A549 (cell line): Measurements from ENCODE around the gene DCLRE1B. TPM values are rescaled to one million over a fixed set of nuclear protein-coding genes. Genes with fewer than 3 reads are reported as not detected.

Experiments
- ATAC-seq, 2 experiments: fragments of 200-7000 bp in 1 of 2; fragments of >200 bp in 1 of 2; cut with Nextera tagmentation in 1 of 2; cut with Tn5 transposase in 1 of 2; 3 replicates each; pipeline versions ENCODE4 v1.8.0 to v1.9.1; 2018 to 2020; ENCODE audit warnings: mild to moderate bottlenecking in 1 of 2, moderate library complexity in 1 of 2
- CTCF ChIA-PET: fragments of 300-600 bp; sonication (Branson Sonifier 250); formaldehyde crosslinking; extraction: SDS; loops from one replicate; lab custom pipeline; 2021; ENCODE audit warnings: antibody characterized with exemption, inconsistent platforms; lab: Yijun Ruan, JAX
- POLR2A ChIA-PET: fragments of 350-600 bp; formaldehyde crosslinking; extraction: SDS; loops from one replicate; lab custom pipeline; 2021; ENCODE audit warnings: antibody characterized with exemption, inconsistent platforms; lab: Yijun Ruan, JAX
- DNase-seq, 2 experiments: peaks; one replicate each; pipeline versions ENCODE4 v3.0.0 to v3.0.0-alpha.2; 2011 to 2016; ENCODE audit warnings: low read depth in 1 of 2, low spot score in 1 of 2
- FAIRE-seq: peaks from 2 replicates; lab custom pipeline; 2011; peaks lifted over from hg19 to GRCh38; lab: Jason Lieb, UNC
- H3K27ac ChIP-seq, 2 experiments: fragments of >200 bp; sonication (Bioruptor Twin); formaldehyde crosslinking; 3 replicates each; pipeline ENCODE4 v1.5.1; 2016 to 2017
- H3K4me1 ChIP-seq: fragments of >200 bp; sonication (Bioruptor Twin); formaldehyde crosslinking; 3 replicates; pipeline ENCODE4 v1.6.1; 2016
- H3K4me2 ChIP-seq: fragments of >200 bp; sonication (Bioruptor Twin); formaldehyde crosslinking; 3 replicates; pipeline ENCODE4 v1.6.1; 2016
- H3K4me3 ChIP-seq: fragments of >200 bp; sonication (Bioruptor Twin); formaldehyde crosslinking; 3 replicates; pipeline ENCODE4 v1.5.1; 2016
- H3K9me3 ChIP-seq: fragments of >200 bp; sonication (Bioruptor Twin); formaldehyde crosslinking; 3 replicates; pipeline ENCODE4 v1.6.1; 2016
- CHD2 ChIP-seq: fragments of 150-350 bp; IDR thresholded peaks from 2 replicates; pipeline ENCODE4 v1.6.1; 2014; ENCODE audit warnings: low read length; ENCODE audit not compliant: partially characterized antibody
- CHD4 ChIP-seq: fragments of 200-600 bp; sonication (generic); IDR thresholded peaks from 2 replicates; pipeline ENCODE4 v1.6.1; 2016; ENCODE audit warnings: antibody characterized with exemption, mild to moderate bottlenecking, borderline replicate concordance
- CTCF ChIP-seq: fragments of >200 bp; sonication (Bioruptor Twin); formaldehyde crosslinking; IDR thresholded peaks from 3 replicates; pipeline ENCODE4 v1.5.1; 2016
- EHMT2 ChIP-seq: fragments of 200-600 bp; sonication (generic); IDR thresholded peaks from 2 replicates; pipeline ENCODE4 v1.6.1; 2016; ENCODE audit warnings: antibody characterized with exemption, low read depth, mild to moderate bottlenecking, moderate library complexity
- ESRRA ChIP-seq: fragments of 150-350 bp; IDR thresholded peaks from 2 replicates; pipeline ENCODE4 v1.6.1; 2014; ENCODE audit warnings: mild to moderate bottlenecking, low read length, borderline replicate concordance
- GATA3 ChIP-seq: IDR thresholded peaks from 2 replicates; pipeline ENCODE4 v1.6.1; 2012; ENCODE audit warnings: borderline replicate concordance
- HES2 ChIP-seq: fragments of >200 bp; sonication (Bioruptor Twin); formaldehyde crosslinking; IDR thresholded peaks from 2 replicates; pipeline ENCODE4 v1.6.1; 2016
- HEYL ChIP-seq: fragments of 250-450 bp; sonication (Bioruptor Pico); IDR thresholded peaks from 2 replicates; pipeline ENCODE4 v1.8.0; 2021; ENCODE audit warnings: mild to moderate bottlenecking, moderate library complexity
- HMGXB4 ChIP-seq: fragments of 250-450 bp; sonication (Bioruptor Pico); IDR thresholded peaks from 2 replicates; pipeline ENCODE4 v1.5.0; 2021; ENCODE audit warnings: mild to moderate bottlenecking, moderate library complexity, borderline replicate concordance
- HOXA7 ChIP-seq: fragments of 250-450 bp; sonication (Bioruptor Pico); IDR thresholded peaks from 2 replicates; pipeline ENCODE4 v1.5.0; 2020; ENCODE audit warnings: mild to moderate bottlenecking, moderate library complexity
- KDM1A ChIP-seq: fragments of 200-600 bp; sonication (generic); IDR thresholded peaks from 2 replicates; pipeline ENCODE4 v1.6.1; 2016; ENCODE audit warnings: low read depth, mild to moderate bottlenecking
- KDM5A ChIP-seq: fragments of 200-600 bp; sonication (generic); IDR thresholded peaks from 2 replicates; pipeline ENCODE4 v1.6.1; 2016; ENCODE audit warnings: antibody characterized with exemption, mild to moderate bottlenecking
- NFE2L2 ChIP-seq: fragments of 150-350 bp; conservative IDR thresholded peaks from 2 replicates; pipeline ENCODE4 v1.6.1; 2014; ENCODE audit warnings: low read length
- NPAS2 ChIP-seq: fragments of 250-450 bp; sonication (Bioruptor Pico); IDR thresholded peaks from 2 replicates; pipeline ENCODE4 v1.8.0; 2022; ENCODE audit warnings: mild to moderate bottlenecking, moderate library complexity, borderline replicate concordance
- PBX3 ChIP-seq: IDR thresholded peaks from 2 replicates; pipeline ENCODE4 v1.6.1; 2012
- POLR2AphosphoS2 ChIP-seq: conservative IDR thresholded peaks from 2 replicates; pipeline ENCODE4 v1.6.1; 2012; ENCODE audit warnings: low read length, improper control_type of control experiment, inconsistent platforms
- RARB ChIP-seq: fragments of 250-450 bp; sonication (Bioruptor Pico); IDR thresholded peaks from 2 replicates; pipeline ENCODE4 v1.8.0; 2021; ENCODE audit warnings: mild to moderate bottlenecking, moderate library complexity
- RCOR1 ChIP-seq: fragments of 150-350 bp; IDR thresholded peaks from 2 replicates; pipeline ENCODE4 v1.6.1; 2014; ENCODE audit warnings: antibody characterized with exemption, low read length, low read depth
- RNF2 ChIP-seq: fragments of 200-600 bp; sonication (generic); IDR thresholded peaks from 2 replicates; pipeline ENCODE4 v1.6.1; 2016; ENCODE audit warnings: low read depth, mild to moderate bottlenecking, antibody characterized with exemption, moderate library complexity, borderline replicate concordance
- TP53 ChIP-seq: fragments of 250-450 bp; sonication (Bioruptor Pico); IDR thresholded peaks from 2 replicates; pipeline ENCODE4 v1.5.0; 2021; ENCODE audit warnings: mild to moderate bottlenecking, moderate library complexity
- ZFP36 ChIP-seq: fragments of 450-650 bp; IDR thresholded peaks from 2 replicates; pipeline ENCODE4 v1.6.1; 2014; ENCODE audit warnings: borderline replicate concordance; ENCODE audit not compliant: partially characterized antibody
- WGBS: methylation state at CpG from one replicate; pipeline ENCODE4 v1.1.6; 2017; ENCODE audit errors: missing lambda C conversion rate; 5-methylcytosine and 5-hydroxymethylcytosine counted together
- polyA plus RNA-seq, 4 experiments: library from polyadenylated mRNA; depleted of rRNA in 3 of 4; stranded (reverse); fragments of >200 nt; fragmentation: RNase III in 1 of 4; extraction: RNeasy Plus Mini Kit Qiagen cat#74134 plus additional on column Dnase treatment in 1 of 4; gene quantifications; 2 replicates in 3 of 4; 3 replicates in 1 of 4; pipeline ENCODE4 v1.2.3, GENCODE V29; 2011 to 2017
- TF ChIP-seq, protein P1 (sequence below): IDR thresholded peaks from 2 replicates; pipeline ENCODE4 v1.6.1; 2012; ENCODE audit warnings: low read depth, borderline replicate concordance
- TF ChIP-seq, protein P2 (sequence below): fragments of 250-450 bp; sonication (Bioruptor Pico); IDR thresholded peaks from 2 replicates; pipeline ENCODE4 v1.5.0; 2020; ENCODE audit warnings: low read depth, mild to moderate bottlenecking, moderate library complexity
- TF ChIP-seq, protein P3 (sequence below): fragments of 150-350 bp; IDR thresholded peaks from 2 replicates; pipeline ENCODE4 v1.6.1; 2014; ENCODE audit warnings: low read depth, mild to moderate bottlenecking, low read length

The DCLRE1B gene
- polyA plus RNA-seq, 2 of the 4 experiments (the other 2 are of a cell fraction), result 4.8 to 5.7 TPM

DNA sequence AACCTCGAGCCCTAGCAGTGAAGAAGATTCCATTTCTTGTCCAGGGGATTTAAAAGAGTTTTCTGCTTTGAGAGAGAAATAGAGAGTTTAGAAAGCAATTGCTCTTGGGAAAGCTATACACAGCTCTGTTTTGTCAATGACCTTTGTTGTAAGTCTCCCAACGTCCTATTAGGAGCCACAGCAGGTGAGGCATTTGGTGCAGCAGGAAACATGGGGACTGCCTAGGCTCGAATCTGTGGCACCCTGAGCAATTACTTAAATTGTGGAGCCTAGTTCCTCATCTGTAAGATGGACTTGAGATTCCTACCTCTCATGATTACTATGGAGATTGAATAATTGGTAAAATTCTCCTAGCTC lies 8.2 kb downstream of the DCLRE1B start:
- Histone ChIP-seq H3K4me2 (no peak overlapping the region), H3K27ac (no peak overlapping the region), H3K4me1 (no peaks in the 10 kb centered on the region)
- CTCF ChIA-PET, result interaction anchor here (0.9 kb wide), 1 partner anchor 9 kb away, joined by 3 read pairs; no protein-coding TSS in a partner anchor
- DNase-seq (no peak), ATAC-seq (no peak)
- WGBS, result 64% methylated on average over 3 of the region's 3 CpGs
- no peak for TF ChIP-seq KDM1A
- no peak for TF ChIP-seq HES2
- no peak for TF ChIP-seq HOXA7 (CRISPR knock-in tag)
- TF ChIP-seq KDM5A, result no peak
- no peak for TF ChIP-seq CHD2
- no peak for TF ChIP-seq TP53
- no peak for TF ChIP-seq RCOR1
- TF ChIP-seq GATA3, result no peak
- no peak for TF ChIP-seq RNF2
- TF ChIP-seq NFE2L2, result no peak
- TF ChIP-seq HEYL (CRISPR knock-in tag), result no peak
- no peak for TF ChIP-seq CTCF
- no peak for TF ChIP-seq HMGXB4 (CRISPR knock-in tag)
- TF ChIP-seq NPAS2, result no peak
- TF ChIP-seq RARB (CRISPR knock-in tag), result no peak
- TF ChIP-seq, all 56 proteins: peak for 0
- Histone ChIP-seq H3K4me3 (no peak overlapping the region), H3K9me3 (no peaks in the 10 kb centered on the region)
- POLR2A ChIA-PET, result no interaction called here
- no peak for FAIRE-seq

GRCh38 chr1:113913887-113914664 lies 8.9 kb downstream of the DCLRE1B start:
- no peaks in the 10 kb centered on the region for H3K9me3 ChIP-seq
- H3K4me2 ChIP-seq, result no peak overlapping the region
- no peak for DNase-seq
- ChIA-PET POLR2A (no interaction called here), CTCF (interaction anchor here (0.6 kb wide), 1 partner anchor 81 kb away, joined by 3 read pairs; no protein-coding TSS in a partner anchor)
- H3K4me3 ChIP-seq, result no peak overlapping the region
- no peak overlapping the region for H3K27ac ChIP-seq
- no peak for FAIRE-seq
- H3K4me1 ChIP-seq, result no peaks in the 10 kb centered on the region
- 94% methylated on average over 5 of the region's 5 CpGs for WGBS
- TF ChIP-seq, protein P1, sequence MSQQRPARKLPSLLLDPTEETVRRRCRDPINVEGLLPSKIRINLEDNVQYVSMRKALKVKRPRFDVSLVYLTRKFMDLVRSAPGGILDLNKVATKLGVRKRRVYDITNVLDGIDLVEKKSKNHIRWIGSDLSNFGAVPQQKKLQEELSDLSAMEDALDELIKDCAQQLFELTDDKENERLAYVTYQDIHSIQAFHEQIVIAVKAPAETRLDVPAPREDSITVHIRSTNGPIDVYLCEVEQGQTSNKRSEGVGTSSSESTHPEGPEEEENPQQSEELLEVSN, result no peak
- no peak for TF ChIP-seq ZFP36
- ATAC-seq, result no peak

- FAIRE-seq, result no peak
- POLR2A ChIA-PET, result no interaction called here
- Histone ChIP-seq H3K4me1 (no peaks in the 10 kb centered on the region), H3K9me3 (no peaks in the 10 kb centered on the region), H3K4me3 (no peak overlapping the region), H3K4me2 (no peak overlapping the region), H3K27ac (no peak overlapping the region)
- DNase-seq, result no peak
- 95% methylated on average over 5 of the region's 5 CpGs for WGBS
- ATAC-seq, result no peak
- TF ChIP-seq NPAS2 (no peak), KDM1A (no peak), GATA3 (no peak), POLR2AphosphoS2 (no peak), ESRRA (no peak), EHMT2 (no peak), CHD4 (no peak), PBX3 (no peak), RCOR1 (no peak), NFE2L2 (no peak), RNF2 (no peak)
- TF ChIP-seq, protein P2, sequence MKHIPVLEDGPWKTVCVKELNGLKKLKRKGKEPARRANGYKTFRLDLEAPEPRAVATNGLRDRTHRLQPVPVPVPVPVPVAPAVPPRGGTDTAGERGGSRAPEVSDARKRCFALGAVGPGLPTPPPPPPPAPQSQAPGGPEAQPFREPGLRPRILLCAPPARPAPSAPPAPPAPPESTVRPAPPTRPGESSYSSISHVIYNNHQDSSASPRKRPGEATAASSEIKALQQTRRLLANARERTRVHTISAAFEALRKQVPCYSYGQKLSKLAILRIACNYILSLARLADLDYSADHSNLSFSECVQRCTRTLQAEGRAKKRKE, result no peak
- TF ChIP-seq, protein P3, sequence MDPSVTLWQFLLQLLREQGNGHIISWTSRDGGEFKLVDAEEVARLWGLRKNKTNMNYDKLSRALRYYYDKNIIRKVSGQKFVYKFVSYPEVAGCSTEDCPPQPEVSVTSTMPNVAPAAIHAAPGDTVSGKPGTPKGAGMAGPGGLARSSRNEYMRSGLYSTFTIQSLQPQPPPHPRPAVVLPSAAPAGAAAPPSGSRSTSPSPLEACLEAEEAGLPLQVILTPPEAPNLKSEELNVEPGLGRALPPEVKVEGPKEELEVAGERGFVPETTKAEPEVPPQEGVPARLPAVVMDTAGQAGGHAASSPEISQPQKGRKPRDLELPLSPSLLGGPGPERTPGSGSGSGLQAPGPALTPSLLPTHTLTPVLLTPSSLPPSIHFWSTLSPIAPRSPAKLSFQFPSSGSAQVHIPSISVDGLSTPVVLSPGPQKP, result no peak
- CTCF ChIA-PET, result interaction anchor here (0.9 to 1.7 kb wide), 3 partner anchors 12 to 844 kb away, joined by 3 to 6 read pairs (median 4); partner anchors contain the start of genes AP4B1, DCLRE1B and LRIG2
These were observed 11.8 kb downstream of the DCLRE1B start for GRCh38 chr1:113916974-113917373.
